Measurements from ENCODE around the gene AMTN.

The AMTN gene

DNA sequence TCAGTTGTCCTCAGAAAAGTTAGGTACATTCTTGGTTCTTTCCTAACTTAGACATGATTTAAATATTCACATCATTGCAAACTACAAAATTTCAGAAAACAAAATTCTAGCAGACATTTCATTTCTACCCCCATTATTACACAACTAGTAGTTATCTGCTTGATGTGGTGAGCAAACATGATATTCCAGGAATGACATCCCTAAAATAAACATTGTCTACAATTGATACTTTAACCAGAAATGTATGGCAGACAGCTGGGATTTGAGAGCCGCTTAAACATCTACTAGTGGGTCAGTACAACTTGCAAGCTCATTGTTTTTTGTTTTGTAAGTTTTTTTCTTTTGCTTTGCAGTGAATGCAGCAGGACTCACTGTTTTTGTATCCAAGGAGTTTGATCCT lies 41.6 kb downstream of the AMTN start:
- no peak for DNase-seq (ENCODE audit: low spot score)

DNA sequence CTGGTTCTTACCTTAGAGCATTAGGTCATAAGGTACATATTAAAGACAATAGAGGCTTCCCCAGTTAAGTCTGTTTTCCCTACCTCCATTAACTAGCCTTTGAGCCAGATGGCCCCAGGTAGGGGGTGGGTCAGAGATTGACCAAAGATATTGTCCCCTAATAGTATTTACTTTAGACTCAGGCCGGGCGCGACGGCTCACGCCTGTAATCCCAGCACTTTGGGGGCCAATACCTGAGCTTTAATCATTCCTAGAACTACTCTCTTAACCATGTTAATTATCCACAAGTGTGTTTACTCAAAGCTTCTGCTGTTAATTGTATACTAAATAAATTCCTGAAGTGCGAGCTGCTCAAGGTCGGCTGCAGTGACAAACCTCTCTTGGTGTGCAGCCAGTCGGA lies 45.7 kb downstream of the AMTN start:
- no peak for DNase-seq (ENCODE audit: low spot score)

GRCh38 chr4:70570796-70571195 lies 52.4 kb downstream of the AMTN start:
- no peak for DNase-seq (ENCODE audit: low spot score)

- DNase-seq (ENCODE audit: low spot score) = no peak
Measured at GRCh38 chr4:70571772-70572171, 53.4 kb downstream of the AMTN start.

GRCh38 chr4:70575964-70576363 lies 57.6 kb downstream of the AMTN start:
- no peak for DNase-seq (ENCODE audit: low spot score)

GRCh38 chr4:70577220-70577927 lies 59.0 kb downstream of the AMTN start:
- no peak for DNase-seq (ENCODE audit: low spot score)

DNA sequence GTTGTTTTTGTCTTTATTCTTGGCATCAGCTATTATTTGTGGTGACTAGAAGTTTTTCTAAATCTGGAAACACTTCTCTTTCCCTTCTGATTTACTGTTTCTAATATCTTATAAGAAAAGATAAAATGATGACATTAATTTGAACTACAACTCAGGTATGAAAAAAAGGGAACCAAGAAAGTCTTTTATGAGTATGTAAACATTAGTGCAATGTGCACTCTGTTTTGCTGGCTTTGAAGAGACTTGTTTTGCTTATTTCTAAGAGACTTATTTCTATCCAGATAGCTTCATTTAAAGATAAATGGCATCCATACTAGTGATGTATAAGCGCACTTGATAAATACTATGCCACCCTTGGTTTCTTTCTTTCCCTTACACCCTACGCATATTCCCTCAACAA lies 63.6 kb downstream of the AMTN start:
- DNase-seq (ENCODE audit: low spot score) = no peak
